ENCODE measurements around the gene SYDE2.
"Not testable (repeated sequence)": the region's sequence is repeated elsewhere in the genome, so short reads cannot be mapped to it uniquely, and the experiment has no call there.

The SYDE2 gene

GRCh38 chr1:85208488-85208887, 7.7 kb upstream of the SYDE2 start:
- DNase-seq, result no peak

GRCh38 chr1:85203573-85204171, 2.9 kb upstream of the SYDE2 start:
- no peak for DNase-seq

GRCh38 chr1:85202864-85203255, 2.0 kb upstream of the SYDE2 start:
- DNase-seq, result no peak

- no peak for DNase-seq
These were observed 1.5 kb upstream of the SYDE2 start for GRCh38 chr1:85202092-85202863.

- peak; percentile 53 for DNase-seq
These were observed 700 bp upstream of the SYDE2 start for GRCh38 chr1:85201340-85202091.

GRCh38 chr1:85199667-85200462, 951 bp downstream of the SYDE2 start:
- DNase-seq, result no peak

- no peak for DNase-seq
These were observed 2.0 kb downstream of the SYDE2 start for GRCh38 chr1:85198864-85199263.

GRCh38 chr1:85196358-85196757, 4.5 kb downstream of the SYDE2 start:
- no peak for DNase-seq

- DNase-seq, result no peak
These were observed 5.1 kb downstream of the SYDE2 start for GRCh38 chr1:85195703-85196102.

- not testable (repeated sequence) for DNase-seq
These were observed 8.7 kb downstream of the SYDE2 start for GRCh38 chr1:85192129-85192528.

GRCh38 chr1:85189120-85189519, 11.7 kb downstream of the SYDE2 start:
- no peak for DNase-seq

- DNase-seq, result no peak
These were observed 12.3 kb downstream of the SYDE2 start for GRCh38 chr1:85188530-85188929.

- DNase-seq, result not testable (repeated sequence)
These were observed 13.8 kb downstream of the SYDE2 start for GRCh38 chr1:85187021-85187420.

- no peak for DNase-seq
These were observed 16.6 kb downstream of the SYDE2 start for GRCh38 chr1:85184245-85184644.

GRCh38 chr1:85182700-85183099, 18.1 kb downstream of the SYDE2 start:
- no peak for DNase-seq

GRCh38 chr1:85180869-85181268, 19.9 kb downstream of the SYDE2 start:
- DNase-seq, result no peak

- no peak for DNase-seq
These were observed 21.3 kb downstream of the SYDE2 start for GRCh38 chr1:85179522-85179921.

- no peak for DNase-seq
These were observed 22.4 kb downstream of the SYDE2 start for GRCh38 chr1:85178396-85178795.

GRCh38 chr1:85174503-85174902, 26.3 kb downstream of the SYDE2 start:
- no peak for DNase-seq

GRCh38 chr1:85172684-85173337, 28.0 kb downstream of the SYDE2 start:
- no peak for DNase-seq

- no peak for DNase-seq
These were observed 29.1 kb downstream of the SYDE2 start for GRCh38 chr1:85171721-85172120.

- DNase-seq, result no peak
These were observed 31.9 kb downstream of the SYDE2 start for GRCh38 chr1:85168884-85169283.

- DNase-seq, result no peak
These were observed 34.5 kb downstream of the SYDE2 start for GRCh38 chr1:85166351-85166750.

All from stimulated activated CD4-positive, alpha-beta T cell treated with anti-CD3 and anti-CD28 coated beads, Interleukin-1b, Interleukin-23, amount 100 ng/mL, for 48 hours (primary cell).